ENCODE data around the gene BRD4.
A peak's percentile ranks its signal among the peaks of the same experiment; 100 is the strongest.
"Not testable (repeated sequence)": the region's sequence is repeated elsewhere in the genome, so short reads cannot be mapped to it uniquely, and the experiment has no call there.

BRD4 gene

DNA sequence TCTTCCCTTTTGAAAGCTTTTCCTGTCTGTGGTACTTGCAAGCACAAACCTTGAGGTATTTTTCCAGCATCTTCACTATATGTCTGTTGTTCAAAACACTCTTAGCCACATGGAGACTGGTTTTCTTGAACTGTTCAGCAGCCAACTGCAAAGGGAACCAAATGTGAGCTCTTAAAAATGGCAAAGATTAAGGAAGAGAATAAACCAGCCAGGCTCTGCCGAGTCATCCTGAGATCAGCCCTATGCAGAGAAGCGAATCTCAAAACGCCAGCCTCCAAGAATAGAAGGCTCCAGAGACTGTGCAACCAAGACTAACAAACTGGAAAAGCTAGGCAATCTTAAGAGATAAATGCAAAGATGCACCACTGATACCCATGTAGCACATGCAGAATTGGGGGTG, 26.6 kb upstream of the BRD4 start:
- DNase-seq, result peak; percentile 7 to 35 (median 24)

DNA sequence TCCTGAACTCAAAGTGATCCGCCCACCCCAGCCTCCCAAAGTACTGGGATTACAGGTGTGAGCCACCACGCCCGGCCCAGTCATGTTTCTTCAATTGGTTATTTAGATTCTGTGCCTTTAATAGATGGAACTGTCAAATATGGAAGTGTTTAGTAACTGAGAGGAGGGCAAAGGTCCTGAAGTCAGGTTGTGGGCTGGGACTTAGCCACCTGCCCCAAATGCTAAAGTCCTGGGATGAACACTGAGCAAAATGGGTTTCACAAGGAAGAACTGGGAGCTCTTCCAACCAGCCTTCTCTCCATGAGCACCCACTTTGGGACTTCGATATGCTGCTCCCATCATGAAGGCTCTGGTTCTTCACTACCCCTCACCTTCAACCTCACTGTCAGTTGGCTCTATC, 25.6 kb upstream of the BRD4 start:
- DNase-seq, result no peak

DNA sequence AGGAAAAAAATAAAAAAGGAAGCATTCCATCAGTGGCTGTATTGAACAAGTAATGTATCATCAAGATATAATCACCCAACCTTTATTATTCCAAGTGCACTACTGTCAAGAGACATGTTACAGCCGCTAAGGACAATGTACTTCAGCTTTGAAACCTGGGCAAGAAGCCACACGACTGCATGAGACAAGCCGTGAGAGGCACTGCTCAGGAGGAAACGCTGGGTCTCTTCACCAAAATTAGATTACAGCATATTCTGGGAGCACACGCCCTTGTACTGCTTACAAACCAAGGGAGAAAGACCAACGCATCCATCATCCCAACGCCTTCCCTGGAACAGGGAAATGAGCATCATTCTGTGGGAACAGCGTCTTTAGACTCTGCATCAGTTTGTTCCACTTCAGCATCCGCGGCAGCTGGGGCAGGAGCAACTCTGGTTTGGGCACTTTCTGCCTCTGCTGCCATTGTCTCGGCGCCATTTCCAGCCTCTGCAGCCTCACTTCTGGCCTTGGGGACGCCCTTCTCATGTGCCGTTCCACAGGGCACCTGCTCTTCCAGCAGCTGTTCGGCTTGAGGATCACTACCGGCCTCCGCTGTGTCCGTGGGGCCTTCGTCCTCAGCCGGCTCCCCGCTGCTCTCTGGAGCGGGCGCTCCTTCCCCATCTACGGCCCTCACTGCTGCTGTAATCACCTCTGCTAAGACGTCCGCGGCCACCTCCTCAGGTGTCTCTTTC, 22.4 kb upstream of the BRD4 start:
- no peak for DNase-seq

DNA sequence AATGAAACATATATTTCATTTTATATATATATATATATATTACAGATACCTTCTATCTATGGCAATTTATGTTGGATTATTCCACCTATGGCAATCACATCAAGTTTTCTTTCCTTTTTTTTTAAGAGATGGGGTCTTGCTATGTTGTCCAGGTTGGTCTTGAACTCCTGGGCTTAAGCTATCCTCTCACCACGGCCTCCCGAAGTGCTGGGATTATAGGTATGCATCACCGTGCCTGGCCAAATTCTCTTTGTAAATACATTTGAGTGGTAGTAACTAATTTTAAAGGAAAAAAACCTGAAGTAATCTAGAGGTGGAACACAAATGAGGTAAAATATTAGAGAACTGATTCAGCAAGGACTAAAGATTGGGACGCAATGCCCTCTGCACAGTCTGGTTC, 21.6 kb upstream of the BRD4 start:
- DNase-seq, result no peak

DNA sequence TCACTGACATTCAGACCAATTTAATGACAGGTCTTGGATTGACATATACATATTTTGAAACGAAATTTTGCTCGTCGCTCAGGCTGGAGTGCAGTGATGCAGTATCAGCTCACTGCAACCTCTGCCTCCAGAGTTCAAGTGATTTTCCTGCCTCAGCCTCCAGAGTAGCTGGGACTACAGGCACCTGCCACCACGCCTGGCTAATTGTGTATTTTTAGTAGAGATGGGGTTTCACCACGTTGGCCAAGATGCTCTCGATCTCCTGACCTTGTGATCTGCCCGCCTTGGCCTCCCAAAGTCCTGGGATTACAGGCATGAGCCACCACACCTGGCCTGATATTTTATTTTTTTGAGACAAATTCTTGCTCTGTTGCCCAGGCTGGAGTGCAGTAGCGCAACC, 20.2 kb upstream of the BRD4 start:
- DNase-seq, result not testable (repeated sequence)

DNA sequence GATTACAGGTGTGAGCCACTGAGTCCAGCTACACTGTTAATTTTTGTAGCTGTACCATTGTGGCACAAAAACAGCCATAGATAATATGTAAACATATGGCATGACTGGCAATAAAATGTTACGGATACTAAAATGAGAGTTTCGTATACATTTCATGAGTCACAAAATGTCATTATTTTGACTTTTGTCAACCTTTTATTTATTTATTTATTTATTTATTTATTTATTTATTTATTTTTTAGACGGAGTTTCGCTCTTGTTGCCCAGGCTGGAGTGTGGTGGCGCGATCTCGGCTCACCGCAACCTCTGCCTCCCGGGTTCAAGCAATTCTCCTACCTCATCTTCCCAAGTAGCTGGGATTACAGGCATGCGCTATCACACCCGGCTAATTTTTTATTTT, 9.0 kb upstream of the BRD4 start:
- DNase-seq, result not testable (repeated sequence)

DNA sequence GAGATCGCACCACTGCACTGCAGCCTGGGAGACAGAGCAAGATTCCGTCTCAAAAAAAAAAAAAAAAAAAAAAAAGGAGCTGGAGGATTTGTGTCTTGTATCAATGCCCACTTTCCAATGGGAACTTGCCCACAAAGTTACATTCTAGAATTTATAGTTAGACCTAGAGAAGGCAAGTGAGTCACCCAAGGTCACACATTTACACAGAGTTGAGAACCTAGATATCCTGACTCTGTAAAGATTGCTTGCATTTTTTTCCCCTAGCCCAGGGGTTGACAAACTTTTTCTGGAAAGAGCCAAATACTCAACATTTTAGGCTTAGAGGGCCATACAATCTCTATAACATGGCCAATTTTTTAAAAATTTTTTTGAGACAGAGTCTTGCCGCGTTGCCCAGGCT, 7.7 kb upstream of the BRD4 start:
- no peak for DNase-seq

DNA sequence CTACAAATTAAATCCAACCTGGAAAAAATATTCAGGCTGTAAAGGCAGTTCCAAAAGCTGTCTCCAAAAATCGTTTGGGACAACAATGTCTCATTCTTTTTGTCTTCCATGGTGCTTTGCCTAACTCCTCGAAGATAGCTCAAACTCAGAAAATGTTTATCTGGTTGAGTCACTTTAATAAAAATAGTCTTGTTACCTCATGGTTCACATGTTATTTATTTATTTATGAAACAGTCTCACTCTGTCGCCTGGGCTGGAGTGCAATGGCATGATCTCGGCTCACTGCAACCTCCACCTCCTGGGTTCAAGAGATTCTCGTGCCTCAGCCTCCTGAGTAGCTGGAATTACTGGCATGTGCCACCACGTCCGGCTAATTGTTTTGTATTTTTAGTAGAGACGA, 4.9 kb upstream of the BRD4 start:
- DNase-seq, result no peak

DNA sequence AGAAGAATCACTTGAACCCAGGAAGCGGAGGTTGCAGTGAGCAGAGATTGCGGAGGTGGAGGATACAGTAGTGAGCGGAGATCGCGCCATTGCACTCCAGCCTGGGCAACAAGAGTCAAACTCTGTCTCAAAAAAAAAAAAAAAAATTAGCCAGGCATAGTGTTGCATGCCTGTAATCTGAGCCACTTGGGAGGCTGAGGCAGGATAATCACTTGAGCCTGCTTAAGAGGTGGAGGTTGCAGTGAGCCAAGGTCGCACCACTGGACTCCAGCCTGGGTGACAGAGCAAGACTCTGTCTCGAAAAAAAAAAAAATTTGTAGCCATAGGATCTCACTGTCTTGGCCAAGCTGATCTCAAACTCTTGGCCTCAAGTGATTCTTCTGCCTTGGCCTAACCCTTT, 3.7 kb upstream of the BRD4 start:
- DNase-seq, result not testable (repeated sequence)

DNA sequence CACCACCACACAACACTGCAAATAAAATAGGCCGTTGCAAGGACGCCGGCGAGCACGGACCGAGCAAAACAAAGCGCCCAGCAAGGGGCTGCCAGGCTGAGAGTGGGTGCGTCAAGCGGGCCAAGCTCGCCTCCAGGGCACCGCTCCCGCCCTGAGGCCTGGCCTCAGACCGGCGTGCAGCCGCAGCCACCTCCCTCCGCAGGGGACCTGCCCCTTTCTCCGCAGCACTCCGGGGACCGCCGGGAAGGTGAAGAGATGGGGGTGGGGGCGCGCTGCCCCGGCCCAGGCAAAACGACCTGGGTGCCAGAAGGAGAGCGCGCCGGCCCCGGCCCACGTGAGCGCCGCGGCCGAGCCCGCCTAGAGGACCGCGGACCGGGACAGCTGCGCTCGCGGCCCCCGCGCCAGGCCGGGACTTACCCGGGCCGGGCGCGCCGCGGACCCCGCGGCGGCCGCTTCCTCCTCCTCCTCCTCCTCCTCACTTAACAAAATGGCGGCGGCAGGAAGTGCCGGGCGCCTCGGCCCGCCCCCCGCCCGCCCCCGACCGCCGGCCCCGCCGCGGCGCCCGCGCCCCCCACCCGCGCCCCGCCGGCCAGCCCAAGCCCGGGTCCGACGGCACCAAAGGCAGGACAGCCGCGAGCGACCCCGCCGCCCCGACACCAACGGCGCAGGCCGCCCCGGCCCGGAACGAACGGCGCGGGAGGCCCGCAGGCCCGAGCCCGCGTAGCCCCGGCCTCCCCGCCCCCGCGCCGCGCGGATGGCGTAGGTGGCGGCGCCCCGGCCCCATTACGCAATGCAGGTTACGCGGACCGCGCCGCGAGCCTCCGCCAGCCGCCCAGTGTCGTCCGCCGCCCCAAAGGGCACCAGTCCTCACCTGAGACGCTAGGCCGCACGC, 674 bp downstream of the BRD4 start:
- peak; percentile 60 to 86 (median 74) for DNase-seq

DNA sequence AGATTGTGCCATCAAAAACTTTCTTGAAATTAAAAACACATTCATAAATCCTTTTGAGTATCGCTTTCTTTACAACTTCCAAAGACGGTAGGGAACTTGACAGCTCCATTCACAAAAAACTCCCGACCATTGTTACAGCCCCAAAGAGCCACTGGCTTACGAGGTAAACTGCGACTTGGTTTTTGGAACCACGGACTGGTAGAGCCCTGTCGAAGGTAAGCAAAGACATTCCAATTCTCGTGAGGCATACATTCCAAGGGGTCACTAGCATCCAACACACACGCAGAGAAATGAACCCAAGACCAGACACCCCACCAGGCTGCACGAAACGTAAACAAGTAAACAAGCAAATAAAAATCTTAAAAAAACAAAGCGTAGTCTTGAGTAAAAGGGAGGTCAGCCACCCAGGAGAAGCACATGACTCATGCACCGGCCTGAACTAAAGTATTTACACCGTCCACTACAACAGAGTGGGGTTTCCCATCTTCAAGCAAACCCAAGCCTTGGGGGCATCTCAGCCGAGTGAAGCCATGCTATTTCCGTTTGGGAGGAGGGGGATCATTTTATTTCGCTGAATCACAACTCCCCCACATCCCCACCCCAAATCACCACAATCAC, 1.4 kb downstream of the BRD4 start:
- DNase-seq, result peak; percentile 21 to 42 (median 36)

DNA sequence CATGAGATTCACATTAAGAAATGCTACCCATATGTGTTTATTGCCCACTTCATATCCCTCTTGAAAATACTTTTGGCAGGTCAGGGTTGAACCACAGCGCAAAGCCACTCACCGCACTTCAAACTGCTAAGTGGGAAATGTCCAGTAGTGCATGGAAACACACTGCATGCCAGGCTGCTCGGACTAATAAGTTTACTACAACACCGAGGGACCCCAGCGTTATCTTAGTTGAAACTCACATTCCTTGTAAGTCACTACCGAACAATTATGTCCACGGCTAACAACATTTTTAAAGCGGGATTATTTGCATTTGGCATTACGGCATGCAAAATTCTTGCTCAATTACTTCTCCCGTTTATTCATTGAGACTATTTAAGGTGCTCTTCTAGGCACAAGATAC, 4.0 kb downstream of the BRD4 start:
- DNase-seq, result no peak

DNA sequence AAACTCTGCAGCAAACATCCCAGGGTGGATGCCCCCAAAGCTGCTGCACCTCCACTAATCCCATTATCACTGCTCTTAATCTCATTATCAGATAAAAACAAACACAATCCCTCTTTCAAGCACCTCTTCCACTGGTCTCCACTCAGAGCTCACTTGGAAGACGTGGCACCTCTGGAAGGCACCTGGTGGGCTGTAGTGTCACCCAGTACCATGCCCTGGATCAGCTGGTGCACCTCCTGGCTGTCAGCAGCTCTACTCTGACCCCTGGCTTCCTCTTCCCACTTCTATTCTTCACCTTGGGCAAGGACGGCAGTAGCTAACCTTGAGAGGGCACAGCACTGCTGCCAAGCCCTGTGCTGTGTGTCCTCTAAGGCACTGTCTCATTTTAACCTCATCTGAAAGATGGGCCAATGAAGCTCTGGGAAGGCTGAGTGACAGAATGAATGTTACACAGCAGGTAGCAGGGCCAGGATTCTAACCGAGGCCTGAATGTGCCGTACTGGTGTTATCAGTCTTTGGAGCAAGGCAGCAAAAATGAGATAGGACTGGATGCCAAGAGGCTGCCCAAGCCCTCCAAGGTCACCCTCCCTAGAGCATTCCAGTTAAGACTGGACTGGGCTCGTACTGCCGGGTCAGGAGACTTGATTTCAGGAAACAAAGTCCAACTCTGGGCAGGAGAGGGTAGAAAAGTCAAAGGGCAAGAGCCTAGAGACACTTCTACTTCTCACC, 7.4 kb downstream of the BRD4 start:
- no peak for DNase-seq

DNA sequence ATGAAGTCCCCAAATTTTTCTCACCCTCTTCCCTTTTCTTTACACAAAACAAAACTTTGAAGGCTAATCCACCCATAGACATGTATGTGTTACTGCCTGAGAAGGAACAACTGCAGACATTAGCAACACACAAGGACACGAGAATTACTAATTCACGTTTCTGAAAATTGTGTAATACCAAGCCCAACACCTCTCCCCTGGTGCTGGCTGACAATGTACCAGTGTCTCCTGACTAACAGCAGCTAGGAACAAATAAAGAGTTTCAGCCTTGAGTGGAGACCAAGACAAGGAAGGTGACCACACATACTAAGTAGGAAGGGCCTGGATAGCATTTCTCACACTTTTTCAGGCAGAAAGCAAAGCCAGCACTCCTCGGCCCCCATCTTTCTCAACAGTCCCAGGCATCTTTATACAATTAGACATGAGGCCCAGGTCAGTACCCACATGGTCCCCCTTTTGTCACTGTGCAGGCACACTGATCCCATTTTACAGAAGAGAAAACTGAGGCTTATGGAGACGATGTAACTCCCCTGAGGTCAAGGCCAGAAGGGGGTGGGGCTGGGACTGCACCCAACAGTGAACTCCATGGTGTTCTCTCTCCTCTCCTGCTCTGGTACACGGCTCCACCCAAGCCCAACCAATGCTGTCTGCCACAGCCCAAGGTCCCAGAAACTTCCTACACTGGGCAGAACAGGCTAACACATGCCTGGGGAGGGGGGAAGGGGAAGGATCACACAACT, 8.7 kb downstream of the BRD4 start:
- peak; percentile 39 to 78 (median 60) for DNase-seq

DNA sequence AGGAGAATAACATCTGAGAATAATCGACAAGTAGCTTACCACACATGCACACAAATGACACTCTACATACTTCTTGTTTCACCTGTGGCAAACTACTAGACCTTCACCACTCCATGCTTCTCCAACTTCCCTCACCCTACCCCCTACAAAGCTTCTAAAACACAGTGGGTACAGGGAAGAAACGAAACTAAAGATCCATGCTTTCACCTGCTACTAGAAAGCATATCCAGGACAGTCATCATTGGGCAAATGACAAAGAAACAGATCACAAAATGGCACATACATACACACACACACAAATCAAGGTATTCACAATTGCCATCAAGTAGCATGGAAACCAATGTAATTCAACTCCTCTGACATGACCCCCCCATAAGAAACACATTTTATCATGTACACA, 10.6 kb downstream of the BRD4 start:
- no peak for DNase-seq

DNA sequence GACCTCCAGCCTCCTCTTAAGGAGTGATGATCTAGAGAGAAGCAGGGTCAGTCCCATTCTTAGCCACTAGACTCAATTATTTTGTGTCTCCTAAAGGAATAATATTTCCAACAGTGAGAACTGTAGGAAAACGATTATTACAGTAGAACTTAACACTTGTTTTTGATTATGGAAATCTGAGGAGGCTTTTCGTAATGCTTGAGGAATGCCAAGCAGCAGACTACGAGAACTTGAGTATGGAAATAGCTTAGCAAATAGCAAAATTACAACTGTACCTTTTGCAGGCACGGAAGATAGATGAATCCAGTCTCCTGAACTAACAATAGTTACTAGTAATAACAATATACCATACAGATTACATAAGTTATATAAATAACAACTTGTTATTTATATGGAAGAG, 12.2 kb downstream of the BRD4 start:
- DNase-seq, result no peak

DNA sequence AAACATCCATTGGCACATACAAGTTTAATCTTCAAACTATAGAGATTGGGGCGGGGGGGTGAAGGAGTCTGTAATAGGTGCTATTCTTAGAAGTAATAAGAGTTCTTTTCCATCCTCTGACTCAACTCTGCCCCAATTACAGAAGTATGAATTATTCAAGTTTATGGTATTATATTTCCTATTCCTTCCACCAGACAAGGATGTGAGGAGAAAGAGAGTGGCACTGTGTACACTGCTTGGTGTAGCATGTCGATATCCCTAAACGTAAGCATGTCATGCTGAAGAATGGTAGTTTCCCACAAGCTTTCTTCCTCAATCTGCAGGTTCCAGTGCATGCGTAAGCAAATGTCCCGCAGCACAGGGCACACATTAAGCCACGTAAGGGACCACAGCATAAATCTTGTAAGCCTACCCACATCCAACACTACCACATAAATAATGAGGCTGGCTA, 14.1 kb downstream of the BRD4 start:
- peak; percentile 83 to 92 (median 85) for DNase-seq

DNA sequence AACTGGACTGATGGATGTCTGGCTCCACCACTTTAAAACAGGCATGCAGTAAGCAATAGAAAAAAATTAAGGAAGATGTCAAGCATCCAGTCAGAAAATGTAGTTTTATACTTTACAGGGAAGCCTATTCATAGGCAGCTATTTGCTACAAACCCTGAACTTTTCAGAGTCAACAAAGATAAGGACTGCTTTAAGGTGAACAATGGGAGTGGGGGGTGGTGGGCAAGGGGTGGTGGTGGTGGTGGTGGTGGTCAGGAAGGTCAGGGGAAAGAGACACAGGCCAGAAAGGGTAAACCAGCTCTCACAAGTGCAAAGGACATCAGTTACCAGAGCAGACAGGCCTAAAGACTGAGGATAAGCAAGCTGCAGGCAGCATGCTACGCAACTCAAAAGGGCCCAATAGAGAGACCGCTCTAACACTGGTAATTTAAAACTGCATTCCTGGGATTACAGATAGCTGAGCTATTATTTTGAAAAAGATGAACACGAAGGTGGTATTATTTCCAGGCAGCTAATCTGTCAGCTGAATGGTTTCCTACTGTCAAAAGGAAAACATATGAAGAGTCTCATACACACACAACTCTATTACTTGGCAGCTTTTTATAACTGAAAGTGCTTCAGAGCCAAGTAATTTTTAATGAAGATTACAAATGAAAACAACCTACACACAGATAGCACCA, 14.8 kb downstream of the BRD4 start:
- no peak for DNase-seq

DNA sequence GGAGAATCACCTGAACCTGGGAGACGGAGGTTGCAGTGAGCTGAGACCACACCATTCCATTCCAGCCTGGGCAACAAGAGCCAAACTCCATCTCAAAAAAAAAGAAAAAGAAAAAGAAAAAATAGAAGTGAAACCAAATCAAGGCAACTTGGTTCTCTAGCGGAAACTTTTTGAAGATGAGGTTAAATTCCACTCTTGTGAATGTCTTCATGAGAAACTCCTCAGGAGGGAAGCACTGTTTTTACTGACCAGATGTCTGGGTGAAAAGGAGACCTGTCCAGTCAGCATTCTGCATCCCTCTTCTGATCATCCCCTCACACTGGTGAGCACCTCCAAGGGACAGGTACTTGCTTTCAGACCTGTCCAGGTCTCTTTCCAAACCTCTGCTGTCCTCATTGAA, 15.8 kb downstream of the BRD4 start:
- peak in 2 of 4 experiments; percentile 48 to 52 for DNase-seq

DNA sequence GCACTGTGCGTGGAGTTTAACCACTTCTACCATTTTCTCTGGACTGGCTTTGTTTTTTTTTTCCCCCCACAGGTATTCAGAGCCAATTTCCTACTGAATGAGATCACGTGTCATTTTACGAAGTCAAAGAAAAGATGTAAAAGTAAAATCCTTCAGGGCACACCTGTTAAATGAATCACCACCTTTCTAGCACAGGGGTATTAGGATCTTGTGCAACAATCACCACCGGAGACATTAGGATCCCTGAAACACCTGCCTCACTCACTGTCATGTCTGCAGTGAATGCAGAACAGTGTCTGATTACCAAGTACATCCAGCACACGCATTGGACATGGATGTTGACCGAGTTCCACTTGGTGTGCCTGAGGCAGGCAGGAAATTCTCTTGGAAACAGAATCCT, 17.2 kb downstream of the BRD4 start:
- no peak for DNase-seq

DNA sequence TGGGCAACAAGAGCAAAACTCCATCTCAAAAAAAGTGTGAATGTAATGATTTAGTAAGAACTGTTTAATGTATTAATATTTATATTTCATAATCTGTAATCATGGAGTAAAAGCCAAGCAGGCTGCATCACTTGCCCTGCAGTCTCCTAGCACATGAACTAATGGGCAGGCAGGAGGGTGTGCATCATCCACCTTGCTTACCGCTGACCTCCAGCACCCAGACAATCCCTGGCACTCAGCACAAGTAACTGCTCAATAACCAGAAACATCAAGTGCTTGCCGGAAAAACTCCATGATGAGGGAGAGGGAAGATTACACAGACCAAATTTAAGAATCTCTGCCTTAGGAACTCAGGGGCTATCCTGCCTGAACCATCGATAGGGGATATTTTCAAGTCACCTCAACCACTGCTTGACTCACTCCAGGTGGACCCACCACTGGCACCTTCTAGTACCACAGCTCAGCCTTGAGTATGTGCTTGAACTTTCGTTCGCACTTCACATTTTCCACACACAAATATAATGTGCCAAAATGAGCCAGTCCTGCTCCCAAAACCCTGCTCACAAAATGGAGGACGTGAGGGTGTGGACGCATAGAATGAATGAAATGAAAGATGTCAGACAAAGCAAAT, 18.6 kb downstream of the BRD4 start:
- DNase-seq, result no peak

Measured in suppressor macrophage (primary cell).